Measurements from ENCODE around the gene AGER.
"Not testable (repeated sequence)": the region's sequence is repeated elsewhere in the genome, so short reads cannot be mapped to it uniquely, and the experiment has no call there.

The AGER gene

DNA sequence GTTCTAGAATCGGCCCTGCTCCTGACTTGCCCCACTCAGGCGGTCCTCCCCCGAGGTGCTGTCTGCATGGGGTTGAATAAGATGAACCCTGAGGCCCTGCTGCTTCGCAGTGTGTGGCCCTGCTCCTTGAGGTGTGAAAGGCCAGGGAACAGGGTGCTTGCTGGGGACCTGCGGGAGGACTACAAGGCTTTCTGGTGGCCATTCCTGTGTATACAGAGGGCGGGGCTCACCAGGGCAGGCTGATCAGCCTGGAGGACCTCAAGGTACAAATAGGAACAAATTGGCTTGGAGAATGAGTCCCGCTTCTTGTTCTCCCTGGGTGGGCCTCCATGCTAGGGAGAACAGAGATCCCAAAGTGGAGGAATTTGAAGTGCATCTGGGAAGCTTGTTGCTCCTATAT lies 34.1 kb upstream of the AGER start:
- no peak overlapping the region for H3K4me3 ChIP-seq
- DNase-seq (ENCODE audit: low spot score), result no peak
- no peak overlapping the region for H3K27ac ChIP-seq
- TF ChIP-seq CTCF (IDR thresholded peaks at IDR 0.05), result no peak

DNA sequence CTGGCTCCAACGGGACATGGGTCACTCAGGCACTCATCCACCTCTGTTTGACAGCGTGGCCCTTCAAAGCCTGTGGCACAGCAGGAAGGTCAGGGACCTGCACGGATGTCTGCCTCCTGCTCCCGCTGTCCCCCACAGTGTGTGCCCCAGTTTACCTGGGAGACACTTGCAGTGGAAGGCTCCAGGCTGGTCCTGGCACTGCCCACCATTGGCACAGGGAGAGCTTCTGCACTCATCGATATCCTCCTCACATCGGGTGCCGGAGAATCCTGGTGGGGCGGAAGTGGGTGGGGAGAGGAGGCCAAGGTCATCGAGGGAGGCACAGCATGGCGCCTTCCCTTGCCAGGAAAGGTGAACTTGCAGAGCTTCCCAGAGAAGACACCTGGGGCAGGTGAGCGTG lies 32.9 kb upstream of the AGER start:
- Histone ChIP-seq H3K4me3 (no peak overlapping the region), H3K27ac (no peak overlapping the region)
- no peak for TF ChIP-seq CTCF (IDR thresholded peaks at IDR 0.05)
- no peak for DNase-seq (ENCODE audit: low spot score)

DNA sequence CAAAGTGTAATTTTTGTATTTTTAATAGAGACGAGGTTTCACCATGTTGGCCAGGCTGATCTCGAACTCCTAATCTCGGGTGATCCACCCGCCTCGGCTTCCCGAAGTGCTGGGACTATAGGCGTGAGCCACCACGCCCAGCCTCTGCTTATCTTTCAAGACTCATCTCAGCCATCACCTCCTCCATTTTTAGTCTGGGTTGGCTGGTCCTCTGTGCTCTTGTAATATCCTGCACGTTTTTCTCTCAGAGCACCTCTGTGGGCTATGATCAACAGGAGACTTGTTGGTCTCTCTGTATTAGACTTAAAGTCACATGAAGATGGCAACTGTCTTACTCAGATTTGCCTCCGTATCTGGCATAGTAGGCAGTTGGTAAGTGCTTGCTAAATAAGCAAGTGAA lies 32.2 kb upstream of the AGER start:
- DNase-seq (ENCODE audit: low spot score), result no peak
- H3K4me3 ChIP-seq, result no peak overlapping the region
- no peak for TF ChIP-seq CTCF (IDR thresholded peaks at IDR 0.05)
- H3K27ac ChIP-seq, result no peak overlapping the region

DNA sequence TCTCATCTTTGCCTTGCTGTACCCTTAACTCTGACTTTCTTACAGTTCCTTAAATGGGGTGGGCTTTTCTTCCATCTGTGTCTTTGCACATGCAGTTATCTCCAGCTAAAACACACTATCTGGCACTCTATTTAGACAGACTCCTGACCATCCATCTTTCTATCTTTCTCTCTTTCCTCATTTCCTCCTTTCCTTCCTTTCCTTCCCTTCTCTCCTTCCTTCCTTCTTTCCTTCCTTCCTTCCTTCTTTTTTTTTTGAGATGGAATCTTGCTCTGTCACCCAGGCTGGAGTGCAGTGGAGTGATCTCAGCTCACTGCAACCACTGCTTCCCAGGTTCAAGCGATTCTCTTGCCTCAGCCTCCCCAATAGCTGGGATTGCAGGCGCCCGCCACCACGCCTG lies 31.6 kb upstream of the AGER start:
- Histone ChIP-seq H3K4me3 (no peak overlapping the region), H3K27ac (no peak overlapping the region)
- DNase-seq (ENCODE audit: low spot score), result no peak
- no peak for TF ChIP-seq CTCF (IDR thresholded peaks at IDR 0.05)

DNA sequence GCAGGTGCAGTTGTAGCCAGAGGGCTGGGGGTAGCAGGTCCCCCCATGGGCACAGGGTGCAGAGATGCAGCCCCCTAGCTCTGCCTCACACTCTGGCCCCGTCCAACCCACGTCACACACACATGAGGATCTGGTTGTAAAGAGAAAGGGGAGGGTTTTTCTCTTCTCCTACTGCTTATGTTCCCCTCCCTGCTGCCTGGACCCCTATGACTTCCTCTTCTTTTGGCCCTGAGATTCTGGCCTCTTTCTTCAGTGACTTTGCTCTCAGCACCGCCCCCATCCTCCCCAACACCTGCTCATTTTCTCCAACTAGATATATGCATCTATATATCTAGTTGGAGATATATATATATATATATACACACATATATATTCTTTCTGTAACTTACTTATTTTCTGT lies 30.1 kb upstream of the AGER start:
- no peak for TF ChIP-seq CTCF (IDR thresholded peaks at IDR 0.05)
- Histone ChIP-seq H3K27ac (no peak overlapping the region), H3K4me3 (no peak overlapping the region)
- DNase-seq (ENCODE audit: low spot score), result no peak

GRCh38 chr6:32213649-32214048 lies 29.6 kb upstream of the AGER start:
- Histone ChIP-seq H3K27ac (no peak overlapping the region), H3K4me3 (no peak overlapping the region)
- no peak for TF ChIP-seq CTCF (IDR thresholded peaks at IDR 0.05)
- DNase-seq (ENCODE audit: low spot score), result no peak

DNA sequence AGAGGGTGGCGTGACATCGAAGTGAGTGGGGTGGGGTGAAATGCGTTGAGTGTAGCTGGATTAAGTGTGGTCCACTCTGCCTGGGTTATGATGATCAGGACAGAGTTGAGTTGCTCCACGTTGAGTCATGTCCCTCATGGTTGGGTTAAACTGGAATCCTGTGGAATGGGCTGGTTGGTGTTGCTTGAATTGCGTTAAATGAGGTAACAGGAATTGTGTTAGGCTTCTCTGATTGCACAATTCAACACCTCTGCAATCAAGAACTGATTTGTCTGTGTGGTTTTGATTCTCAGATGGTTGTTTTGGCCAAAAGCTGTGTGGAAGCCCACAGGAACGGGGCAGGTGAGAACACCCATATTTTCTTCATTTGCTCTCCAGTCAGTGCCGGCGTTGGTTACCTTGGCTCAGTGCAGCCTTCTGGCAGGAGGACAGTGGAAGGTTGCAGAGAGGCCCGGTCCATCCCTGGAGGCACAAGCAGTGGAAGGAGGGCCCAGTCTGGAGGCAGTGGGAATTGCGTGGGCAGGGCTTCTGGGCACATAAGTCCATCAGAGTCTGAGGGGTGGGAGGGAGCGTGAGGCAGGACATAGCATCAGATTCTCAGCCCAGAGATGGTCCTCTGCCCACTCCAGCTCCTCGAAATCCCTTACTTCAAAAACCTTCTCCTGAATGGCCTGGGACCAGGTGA lies 28.2 kb upstream of the AGER start:
- DNase-seq (ENCODE audit: low spot score), result no peak
- TF ChIP-seq CTCF (IDR thresholded peaks at IDR 0.05), result no peak
- Histone ChIP-seq H3K4me3 (no peak overlapping the region), H3K27ac (no peak overlapping the region)

DNA sequence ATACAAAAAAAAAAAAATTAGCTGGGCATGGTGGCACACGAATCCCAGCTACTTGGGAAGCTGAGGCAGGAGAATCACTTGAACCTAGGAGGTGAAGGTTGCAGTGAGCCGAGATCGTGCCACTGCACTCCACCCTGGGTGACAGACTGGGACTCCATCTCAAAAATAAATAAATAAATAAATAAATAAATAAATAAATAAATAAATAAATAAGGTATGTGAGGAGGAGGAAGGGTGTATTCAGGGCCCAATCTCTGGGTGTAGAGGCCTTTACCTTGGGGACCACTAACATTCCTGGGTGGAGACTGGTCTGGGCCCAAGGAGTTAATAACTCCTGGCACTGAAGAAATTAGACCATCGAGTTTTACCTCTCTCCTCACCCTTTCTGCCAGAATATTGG lies 27.4 kb upstream of the AGER start:
- H3K4me3 ChIP-seq; DNase-seq (ENCODE audit: low spot score); H3K27ac ChIP-seq: not testable (repeated sequence)
